ENCODE measurements around the gene BCR. TPM values are rescaled to one million over a fixed set of nuclear protein-coding genes. Genes with fewer than 3 reads are reported as not detected.

Gene BCR
- total RNA-seq, 1 donor from 2014 or later, result 57.2 TPM

DNA sequence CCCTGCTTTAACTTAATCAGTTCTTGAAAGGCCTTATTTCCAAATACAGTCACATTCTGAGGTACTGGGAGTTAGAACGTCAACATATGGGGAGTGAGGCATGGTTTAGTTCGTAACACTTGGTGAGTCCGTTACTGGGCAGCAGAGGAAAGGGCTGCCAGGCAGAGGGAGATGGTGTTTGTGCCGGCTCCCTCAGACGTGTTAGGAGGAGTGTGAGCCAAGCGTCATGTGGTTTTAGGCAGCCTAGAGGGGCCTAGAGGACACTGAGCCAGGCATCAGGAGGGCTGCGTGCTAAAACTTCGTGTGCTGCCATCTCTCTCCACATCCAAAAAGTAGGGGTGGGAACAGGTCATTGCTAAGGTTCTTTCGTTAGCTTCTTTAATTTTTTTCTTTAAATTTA lies 10.2 kb downstream of the BCR start:
- Histone ChIP-seq H3K9me3 (no peaks in the 10 kb centered on the region), H3K36me3 (no peaks in the 10 kb centered on the region), H3K27me3 (ENCODE audit: low read depth) (no peaks in the 10 kb centered on the region), H3K4me3 (no peak overlapping the region), H3K4me1 (peaks cover 42% of the 10 kb centered on the region), H3K27ac (no peak overlapping the region)
- intact Hi-C loops (cut with DNase I), result no loop called here
- no peak for ATAC-seq
- TF ChIP-seq CTCF (IDR thresholded peaks at IDR 0.05), result no peak
- no peak for DNase-seq

- TF ChIP-seq CTCF (IDR thresholded peaks at IDR 0.05), result no peak
- no peaks in the 10 kb centered on the region for H3K27me3 ChIP-seq (ENCODE audit: low read depth)
- peak; percentile 78 for DNase-seq
- no peaks in the 10 kb centered on the region for H3K36me3 ChIP-seq
- peak; percentile 93 to 94 for ATAC-seq
- no peaks in the 10 kb centered on the region for H3K9me3 ChIP-seq
- H3K4me3 ChIP-seq, result no peak overlapping the region
- peaks cover 39% of the 10 kb centered on the region for H3K4me1 ChIP-seq
- H3K27ac ChIP-seq, result no peak overlapping the region
- intact Hi-C loops (cut with DNase I), result no loop called here
Observed at GRCh38 chr22:23192133-23192532, 11.8 kb downstream of the BCR start.

- no peak for TF ChIP-seq CTCF (IDR thresholded peaks at IDR 0.05)
- H3K4me3 ChIP-seq, result no peak overlapping the region
- no peak for ATAC-seq
- no peaks in the 10 kb centered on the region for H3K36me3 ChIP-seq
- intact Hi-C loops (cut with DNase I), result no loop called here
- peaks cover 39% of the 10 kb centered on the region for H3K4me1 ChIP-seq
- no peak for DNase-seq
- H3K27ac ChIP-seq, result no peak overlapping the region
- no peaks in the 10 kb centered on the region for H3K27me3 ChIP-seq (ENCODE audit: low read depth)
- H3K9me3 ChIP-seq, result no peaks in the 10 kb centered on the region
Observed at GRCh38 chr22:23192558-23192957, 12.2 kb downstream of the BCR start.

DNA sequence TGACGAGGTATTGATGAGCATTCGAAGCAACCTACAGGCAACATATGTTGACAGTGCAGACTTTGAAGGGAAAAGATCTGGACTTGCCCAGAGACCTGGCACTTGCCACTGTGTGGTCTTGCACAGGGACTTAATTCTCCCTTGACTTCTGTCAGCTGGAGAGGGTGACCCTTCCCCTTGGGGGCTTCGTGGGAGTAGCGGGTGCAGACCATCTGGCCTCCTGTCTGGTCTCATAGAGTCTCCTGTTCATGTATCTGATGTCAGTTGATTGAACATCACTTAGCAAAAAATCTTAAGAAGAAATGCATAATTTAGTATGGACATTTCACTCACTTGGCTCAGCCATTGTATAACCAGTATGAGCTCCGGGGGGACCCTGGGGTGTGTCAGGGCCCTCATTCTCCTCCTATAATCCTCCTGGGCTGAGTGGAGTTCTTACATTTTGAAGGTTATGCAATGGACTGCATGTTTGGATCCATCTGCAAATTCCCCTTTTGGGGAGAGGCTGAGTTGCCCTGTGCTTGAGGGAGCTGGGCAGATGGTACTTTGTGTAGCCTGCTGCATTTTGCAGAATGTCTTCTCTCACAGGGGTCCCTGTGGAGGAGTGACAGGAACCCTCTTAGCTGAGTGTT lies 13.0 kb downstream of the BCR start:
- TF ChIP-seq CTCF (IDR thresholded peaks at IDR 0.05), result no peak
- DNase-seq (no peak), ATAC-seq (no peak)
- H3K27me3 ChIP-seq (ENCODE audit: low read depth), result no peaks in the 10 kb centered on the region
- intact Hi-C loops (cut with DNase I), result no loop called here
- no peaks in the 10 kb centered on the region for H3K36me3 ChIP-seq
- no peak overlapping the region for H3K27ac ChIP-seq
- no peak overlapping the region for H3K4me3 ChIP-seq
- H3K4me1 ChIP-seq, result peaks cover 44% of the 10 kb centered on the region
- H3K9me3 ChIP-seq, result no peaks in the 10 kb centered on the region

- TF ChIP-seq CTCF (IDR thresholded peaks at IDR 0.05), result no peak
- Histone ChIP-seq H3K36me3 (no peaks in the 10 kb centered on the region), H3K27me3 (ENCODE audit: low read depth) (no peaks in the 10 kb centered on the region), H3K27ac (no peak overlapping the region), H3K4me1 (peaks cover 47% of the 10 kb centered on the region), H3K9me3 (no peaks in the 10 kb centered on the region), H3K4me3 (no peak overlapping the region)
- no peak for DNase-seq
- intact Hi-C loops (cut with DNase I), result no loop called here
- peak; percentile 24 to 35 for ATAC-seq
Observed at GRCh38 chr22:23193882-23194281, 13.6 kb downstream of the BCR start.
